Osteoblast (primary cell): ENCODE measurements around the gene ZFHX3. TPM values are rescaled to one million over a fixed set of nuclear protein-coding genes. Genes with fewer than 3 reads are reported as not detected.
A peak's percentile ranks its signal among the peaks of the same experiment; 100 is the strongest.

Source experiments
- DNase-seq: peaks from one replicate; pipeline ENCODE4 v3.0.0; 2011; ENCODE audit warnings: low spot score, mixed read lengths; ENCODE audit not compliant: insufficient read length; ENCODE audit errors: missing footprints
- H2AFZ ChIP-seq: 2 replicates; pipeline ENCODE4 v1.6.0; 2011; ENCODE audit warnings: mild to moderate bottlenecking, low read length
- H3K27ac ChIP-seq: 2 replicates; pipeline ENCODE4 v1.5.1; 2011; ENCODE audit warnings: mild to moderate bottlenecking, low read depth, low read length, moderate library complexity
- H3K27me3 ChIP-seq: 2 replicates; pipeline ENCODE4 v1.6.0; 2012; ENCODE audit warnings: mild to moderate bottlenecking, control low read depth, inconsistent platforms, low read length, moderate library complexity; ENCODE audit not compliant: insufficient read depth
- H3K36me3 ChIP-seq: 2 replicates; pipeline ENCODE4 v1.5.1; 2011; ENCODE audit warnings: mild to moderate bottlenecking, low read length, control low read depth, moderate library complexity; ENCODE audit not compliant: insufficient read depth
- H3K4me1 ChIP-seq: 2 replicates; pipeline ENCODE4 v1.5.1; 2011; ENCODE audit warnings: mild to moderate bottlenecking, low read length, control low read depth, moderate library complexity; ENCODE audit not compliant: insufficient read depth
- H3K4me2 ChIP-seq: 2 replicates; pipeline ENCODE4 v1.6.0; 2011; ENCODE audit warnings: mild to moderate bottlenecking, low read length; ENCODE audit not compliant: insufficient read depth
- H3K4me3 ChIP-seq: fragments of 200-600 bp; sonication (generic); 3 replicates; pipeline ENCODE4 v1.5.1; 2012; ENCODE audit warnings: mild to moderate bottlenecking, low read length, inconsistent platforms; ENCODE audit not compliant: insufficient read depth
- H3K79me2 ChIP-seq: 2 replicates; pipeline ENCODE4 v1.6.0; 2012; ENCODE audit warnings: mild to moderate bottlenecking, low read length, control low read depth, inconsistent platforms; ENCODE audit not compliant: insufficient read depth
- H3K9me3 ChIP-seq: 2 replicates; pipeline ENCODE4 v1.5.1; 2011; ENCODE audit warnings: low read depth, low read length, control low read depth
- H4K20me1 ChIP-seq: 2 replicates; pipeline ENCODE4 v1.6.0; 2012; ENCODE audit warnings: mild to moderate bottlenecking, low read length, control low read depth; ENCODE audit not compliant: insufficient read depth
- CTCF ChIP-seq: IDR thresholded peaks from 2 replicates; pipeline ENCODE4 v1.5.1; 2011; ENCODE audit warnings: mild to moderate bottlenecking, low read depth, low read length, moderate library complexity; ENCODE audit errors: extremely low read depth
- total RNA-seq: library from RNA; depleted of rRNA; stranded (reverse); fragments of >200 nt; gene quantifications from 2 replicates; pipeline ENCODE4 v1.2.3, GENCODE V29; 2012

ZFHX3 gene
- total RNA-seq, result 14.1 and 14.5 TPM in 2 replicates

GRCh38 chr16:73047536-73048291 lies at the start of gene ZFHX3:
ZFHX3 (minus strand) TSS chr16:73048128; CDS start chr16:72960145, 87,983 bp downstream.
- Histone ChIP-seq H3K4me3 (peak within 1 kb of the TSS; percentile 87), H3K79me2 (peaks cover 91% of the 10 kb centered on the region), H3K36me3 (no peaks in the 10 kb centered on the region), H2AFZ (peak within 1 kb of the TSS; percentile 77), H3K4me2 (peak within 1 kb of the TSS; percentile 93), H3K9me3 (no peaks in the 10 kb centered on the region), H3K4me1 (peaks cover 77% of the 10 kb centered on the region), H3K27me3 (no peaks in the 10 kb centered on the region), H4K20me1 (no peaks in the 10 kb centered on the region), H3K27ac (peak within 1 kb of the TSS; percentile 88)
- no peak for TF ChIP-seq CTCF
- peak; percentile 92 for DNase-seq

GRCh38 chr16:73096510-73096909 lies 48.6 kb upstream of the ZFHX3 start:
- Histone ChIP-seq H3K27ac (no peak overlapping the region), H3K4me1 (peaks cover 14% of the 10 kb centered on the region), H2AFZ (no peak overlapping the region), H3K4me2 (no peak overlapping the region), H3K9me3 (no peaks in the 10 kb centered on the region), H3K79me2 (no peaks in the 10 kb centered on the region), H4K20me1 (no peaks in the 10 kb centered on the region), H3K36me3 (no peaks in the 10 kb centered on the region), H3K4me3 (no peak overlapping the region), H3K27me3 (no peaks in the 10 kb centered on the region)
- no peak for DNase-seq
- no peak for TF ChIP-seq CTCF

- Histone ChIP-seq H2AFZ (no peak overlapping the region), H3K36me3 (no peaks in the 10 kb centered on the region), H3K27ac (no peak overlapping the region), H3K4me1 (peaks cover 14% of the 10 kb centered on the region), H4K20me1 (no peaks in the 10 kb centered on the region), H3K27me3 (no peaks in the 10 kb centered on the region), H3K9me3 (no peaks in the 10 kb centered on the region), H3K4me2 (no peak overlapping the region), H3K4me3 (no peak overlapping the region), H3K79me2 (no peaks in the 10 kb centered on the region)
- DNase-seq, result no peak
- TF ChIP-seq CTCF, result no peak
Observed at GRCh38 chr16:73095885-73096421, 48.0 kb upstream of the ZFHX3 start.

- Histone ChIP-seq H3K36me3 (no peaks in the 10 kb centered on the region), H4K20me1 (no peaks in the 10 kb centered on the region), H2AFZ (no peak overlapping the region), H3K79me2 (no peaks in the 10 kb centered on the region), H3K4me1 (peaks cover 14% of the 10 kb centered on the region), H3K9me3 (no peaks in the 10 kb centered on the region), H3K4me2 (no peak overlapping the region), H3K4me3 (no peak overlapping the region), H3K27me3 (no peaks in the 10 kb centered on the region), H3K27ac (no peak overlapping the region)
- no peak for TF ChIP-seq CTCF
- no peak for DNase-seq
Observed at GRCh38 chr16:73095142-73095820, 47.4 kb upstream of the ZFHX3 start.
